Keratinocyte (primary cell): ENCODE results near the gene SORBS1. TPM values are rescaled to one million over a fixed set of nuclear protein-coding genes. Genes with fewer than 3 reads are reported as not detected.

Experiments used
- DNase-seq: peaks from one replicate; pipeline ENCODE4 v3.0.0-alpha.2; 2011; ENCODE audit warnings: low read depth, missing footprints, low spot score
- FAIRE-seq: peaks from 2 replicates; lab custom pipeline; 2011; peaks lifted over from hg19 to GRCh38; lab: Jason Lieb, UNC
- H2AFZ ChIP-seq: 2 replicates; pipeline ENCODE4 v1.6.0; 2012; ENCODE audit warnings: low read length, control low read depth, inconsistent platforms; ENCODE audit not compliant: control insufficient read depth
- H3K27ac ChIP-seq: 2 replicates; pipeline ENCODE4 v1.5.1; 2011; ENCODE audit warnings: low read length; ENCODE audit not compliant: control insufficient read depth, insufficient read depth
- H3K27me3 ChIP-seq: 3 replicates; pipeline ENCODE4 v1.6.0; 2011; ENCODE audit warnings: low read length; ENCODE audit not compliant: control insufficient read depth, insufficient read depth; ENCODE audit errors: extremely low read depth
- H3K36me3 ChIP-seq, 2 experiments: 2 replicates in 1 of 2; 3 replicates in 1 of 2; pipeline ENCODE4 v1.5.1; 2011; ENCODE audit warnings: low read length in 2 of 2, mild to moderate bottlenecking in 1 of 2; ENCODE audit not compliant: control insufficient read depth in 2 of 2, insufficient read depth in 2 of 2; ENCODE audit errors: extremely low read depth in 1 of 2
- H3K4me1 ChIP-seq: 3 replicates; pipeline ENCODE4 v1.5.1; 2011; ENCODE audit warnings: low read length; ENCODE audit not compliant: control insufficient read depth, insufficient read depth; ENCODE audit errors: extremely low read depth
- H3K4me2 ChIP-seq: 3 replicates; pipeline ENCODE4 v1.6.0; 2011; ENCODE audit warnings: low read depth, low read length; ENCODE audit not compliant: control insufficient read depth, insufficient read depth; ENCODE audit errors: extremely low read depth
- H3K4me3 ChIP-seq, 3 experiments: fragments of 200-600 bp in 1 of 3; sonication (generic) in 1 of 3; 2 replicates in 2 of 3; 3 replicates in 1 of 3; pipeline ENCODE4 v1.5.1; 2011 to 2016; ENCODE audit warnings: low read length in 3 of 3, mild to moderate bottlenecking in 3 of 3, control low read depth in 2 of 3, inconsistent platforms in 1 of 3, low read depth in 1 of 3, mixed read lengths in 1 of 3, mixed run types in 1 of 3, moderate library complexity in 1 of 3; ENCODE audit not compliant: control insufficient read depth in 2 of 3, insufficient read depth in 2 of 3; ENCODE audit errors: extremely low read depth in 1 of 3
- H3K79me2 ChIP-seq: 2 replicates; pipeline ENCODE4 v1.6.0; 2012; ENCODE audit warnings: low read length; ENCODE audit not compliant: control insufficient read depth, insufficient read depth
- H3K9ac ChIP-seq: 3 replicates; pipeline ENCODE4 v1.6.0; 2011; ENCODE audit warnings: low read length; ENCODE audit not compliant: control insufficient read depth, insufficient read depth; ENCODE audit errors: extremely low read depth
- H3K9me1 ChIP-seq: 3 replicates; pipeline ENCODE4 v1.6.0; 2011; ENCODE audit warnings: low read length; ENCODE audit not compliant: control insufficient read depth, insufficient read depth; ENCODE audit errors: extremely low read depth
- H3K9me3 ChIP-seq: 2 replicates; pipeline ENCODE4 v1.5.1; 2012; ENCODE audit warnings: low read depth, low read length; ENCODE audit not compliant: control insufficient read depth
- H4K20me1 ChIP-seq: 3 replicates; pipeline ENCODE4 v1.6.0; 2011; ENCODE audit warnings: low read length; ENCODE audit not compliant: control insufficient read depth, insufficient read depth; ENCODE audit errors: extremely low read depth
- CTCF ChIP-seq, 3 experiments: IDR thresholded peaks in 1 of 3; conservative IDR thresholded peaks in 1 of 3; optimal IDR thresholded peaks in 1 of 3; 2 replicates in 2 of 3; 3 replicates in 1 of 3; pipeline versions ENCODE3 to v1.5.1; 2011; ENCODE audit warnings: low read length in 3 of 3, mild to moderate bottlenecking in 3 of 3, moderate library complexity in 2 of 3, control low read depth in 1 of 3, inconsistent platforms in 1 of 3; ENCODE audit not compliant: insufficient read depth in 2 of 3; ENCODE audit errors: extremely low read depth in 1 of 3
- EZH2 ChIP-seq: IDR thresholded peaks from one replicate; pipeline ENCODE4 v1.6.1; 2012; ENCODE audit warnings: inconsistent platforms, mild to moderate bottlenecking, low read length, moderate library complexity
- dilution Hi-C: fragments of 300-500 bp; cut with MboI; formaldehyde crosslinking; loops from one replicate; pipeline ENCODE4 v1.7.0; 2020; ENCODE audit warnings: low sequenced_read_pairs; ENCODE audit not compliant: extremely low pct_ligation_motif_present
- polyA plus RNA-seq, 5 experiments: library from polyadenylated mRNA; depleted of rRNA in 3 of 5; stranded (reverse) in 3 of 5; stranded (forward) in 1 of 5; unstranded in 1 of 5; fragments of >200 nt; gene quantifications; 1 replicate in 1 of 5; 2 replicates in 3 of 5; 3 replicates in 1 of 5; pipeline versions ENCODE4 v1.2.1 to v1.2.3, GENCODE V29; 2011 to 2012; ENCODE audit warnings: missing spikeins in 2 of 5, low read depth in 1 of 5, low replicate concordance in 1 of 5

SORBS1 gene
- polyA plus RNA-seq, 1 donor (not counting 4 experiments of a cell fraction or from before 2014, with no cell fraction given): 0.42 TPM

DNA sequence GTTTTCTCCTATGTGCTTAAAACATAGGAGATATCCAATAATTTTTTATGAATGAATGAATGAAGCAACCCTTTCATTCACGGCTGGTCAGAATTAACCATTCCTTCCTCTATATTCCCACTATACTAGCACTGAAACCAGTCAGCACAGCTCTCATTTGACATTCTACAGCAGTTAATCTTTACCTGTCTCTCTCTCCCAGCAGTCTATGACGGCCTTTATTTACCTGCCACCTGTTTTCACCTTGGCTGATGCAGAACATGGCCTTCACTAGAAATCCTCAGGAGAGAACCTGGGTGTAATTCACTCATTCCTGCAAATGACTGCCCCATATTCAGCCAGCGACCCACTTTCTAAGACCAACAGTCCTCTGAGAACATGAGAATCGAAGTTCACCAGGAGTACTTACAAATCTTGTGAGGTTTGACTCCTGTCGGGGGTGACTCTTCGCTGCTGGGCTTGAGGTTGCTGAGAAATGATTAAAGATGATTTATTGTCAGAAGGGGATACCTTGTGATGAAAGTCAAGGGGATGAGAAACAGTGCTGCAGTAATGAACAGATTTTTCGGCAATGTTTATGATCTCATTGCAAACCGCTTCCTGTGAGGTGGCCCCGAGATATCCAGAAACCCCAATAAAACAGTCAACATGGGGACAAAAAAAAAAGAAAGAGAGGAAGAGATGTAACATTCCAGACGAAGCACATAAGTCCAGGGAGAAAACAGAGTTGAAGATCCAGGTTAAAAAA lies 239.4 kb downstream of the SORBS1 start:
- Histone ChIP-seq H3K9me1 (no peaks in the 10 kb centered on the region), H3K4me2 (no peak overlapping the region), H3K27me3 (peaks cover 5% of the 10 kb centered on the region), H2AFZ (no peak overlapping the region), H3K27ac (no peak overlapping the region), H3K9me3 (no peaks in the 10 kb centered on the region), H3K9ac (no peak overlapping the region), H4K20me1 (no peaks in the 10 kb centered on the region), H3K4me3 (no peak overlapping the region), H3K36me3 (no peaks in the 10 kb centered on the region), H3K4me1 (no peaks in the 10 kb centered on the region), H3K79me2 (no peaks in the 10 kb centered on the region)
- no peak for FAIRE-seq
- no peak for TF ChIP-seq EZH2
- TF ChIP-seq CTCF (optimal IDR thresholded peaks at IDR 0.05 in 1 of 3, IDR thresholded peaks at IDR 0.05 in 1 of 3, conservative IDR thresholded peaks at IDR 0.05 in 1 of 3; ENCODE audit: extremely low read depth in 1 of 3, insufficient read depth in 2 of 3, low read length in 3 of 3): no peak
- dilution Hi-C loops: no loop called here
- no peak for DNase-seq

- TF ChIP-seq EZH2: no peak
- no peak for TF ChIP-seq CTCF (optimal IDR thresholded peaks at IDR 0.05 in 1 of 3, IDR thresholded peaks at IDR 0.05 in 1 of 3, conservative IDR thresholded peaks at IDR 0.05 in 1 of 3; ENCODE audit: extremely low read depth in 1 of 3, insufficient read depth in 2 of 3, low read length in 3 of 3)
- dilution Hi-C loops: no loop called here
These were observed 241.9 kb downstream of the SORBS1 start for GRCh38 chr10:95319239-95319638.

More at GRCh38 chr10:95319239-95319638, 241.9 kb downstream of the SORBS1 start:
- Histone ChIP-seq H3K79me2 (no peaks in the 10 kb centered on the region), H3K27me3 (peaks cover 2% of the 10 kb centered on the region), H3K9ac (no peak overlapping the region), H3K9me1 (no peaks in the 10 kb centered on the region), H2AFZ (no peak overlapping the region), H3K4me3 (no peak overlapping the region), H3K4me1 (no peaks in the 10 kb centered on the region), H4K20me1 (no peaks in the 10 kb centered on the region), H3K36me3 (no peaks in the 10 kb centered on the region), H3K4me2 (no peak overlapping the region), H3K27ac (no peak overlapping the region), H3K9me3 (no peaks in the 10 kb centered on the region)
- no peak for FAIRE-seq
- no peak for DNase-seq
